ENCODE results near the gene EN1. TPM values are rescaled to one million over a fixed set of nuclear protein-coding genes. Genes with fewer than 3 reads are reported as not detected.

The EN1 gene
- total and polyA plus RNA-seq, 2 donors (not counting 3 experiments of a cell fraction or from before 2014, with no cell fraction given), result not detected

GRCh38 chr2:118817469-118817868, 30.0 kb downstream of the EN1 start:
- Histone ChIP-seq H3K9ac (replicated peaks; ENCODE audit: extremely low read depth, insufficient read depth, low read length) (no peak overlapping the region), H3K27me3 (ENCODE audit: control insufficient read depth in 2 of 2, insufficient read depth in 2 of 2, low read length in 2 of 2) (peaks cover 0 to 2% of the 10 kb centered on the region in 2 experiments), H3K9me3 (replicated peaks; ENCODE audit: control insufficient read depth, insufficient read depth, low read length) (no peaks in the 10 kb centered on the region), H3K4me3 (replicated peaks in 1 of 3; ENCODE audit: insufficient read depth in 1 of 3, low read depth in 1 of 3, low read length in 3 of 3) (no peak overlapping the region), H3K4me1 (ENCODE audit: control insufficient read depth, extremely low read depth, insufficient read depth, low read length) (no peaks in the 10 kb centered on the region), H3K9me1 (replicated peaks; ENCODE audit: control insufficient read depth, extremely low read depth, insufficient read depth, low read length) (no peaks in the 10 kb centered on the region), H3K27ac (ENCODE audit: insufficient read depth, low read depth, low read length) (no peak overlapping the region), H3K36me3 (ENCODE audit: control insufficient read depth in 2 of 2, extremely low read depth in 1 of 2, insufficient read depth in 2 of 2, low read length in 2 of 2) (no peaks in the 10 kb centered on the region), H2AFZ (ENCODE audit: low read depth, low read length) (no peak overlapping the region), H4K20me1 (replicated peaks; ENCODE audit: control insufficient read depth, extremely low read depth, insufficient read depth, low read length) (no peaks in the 10 kb centered on the region), H3K4me2 (ENCODE audit: insufficient read depth, low read length) (no peak overlapping the region), H3K79me2 (ENCODE audit: control insufficient read depth, insufficient read depth, low read length) (no peaks in the 10 kb centered on the region)
- no TSS peak for BruUV-seq (replicated peaks)
- TF ChIP-seq GATA2 (IDR thresholded peaks at IDR 0.05; ENCODE audit: insufficient read depth, insufficient read length, low read depth, low read length) (no peak), POLR2A (IDR thresholded peaks at IDR 0.05; ENCODE audit: low read depth, low read length) (no peak), POLR2AphosphoS5 (IDR thresholded peaks at IDR 0.05; ENCODE audit: insufficient read depth, low read depth, low read length) (no peak), JUN (IDR thresholded peaks at IDR 0.05; ENCODE audit: borderline replicate concordance, insufficient read depth, insufficient read length, low read depth) (no peak), MAX (IDR thresholded peaks at IDR 0.05; ENCODE audit: insufficient read depth, insufficient read length) (no peak), EZH2 (IDR thresholded peaks at IDR 0.05; ENCODE audit: borderline replicate concordance, low read depth, low read length, severe bottlenecking) (no peak), FOS (IDR thresholded peaks at IDR 0.05; ENCODE audit: borderline replicate concordance, insufficient read depth, low read length) (no peak), CTCF (IDR thresholded peaks at IDR 0.05; ENCODE audit: extremely low read depth in 1 of 2, insufficient read depth in 1 of 2, low read depth in 1 of 2, low read length in 2 of 2) (no peak), MYC (IDR thresholded peaks at IDR 0.05; ENCODE audit: low read depth, low read length) (no peak)
- no peak for DNase-seq (ENCODE audit: low read depth, low spot score)
- CTCF ChIA-PET, result no interaction called here
- dilution Hi-C loops (cut with MboI; ENCODE audit: extremely low pct_ligation_motif_present, low sequenced_read_pairs) (no loop called here), intact Hi-C loops (cut with micrococcal nuclease) (no loop called here)
- no peak for FAIRE-seq
- POLR2A ChIA-PET, result no interaction called here

All from endothelial cell of umbilical vein (primary cell).